GM21737 (cell line): ENCODE results near the gene QSOX1.
"Not testable (repeated sequence)": the region's sequence is repeated elsewhere in the genome, so short reads cannot be mapped to it uniquely, and the experiment has no call there.

Experiments used
- ATAC-seq: cut with Tn5 transposase; IDR thresholded peaks from one replicate; pipeline ENCODE4 v1.9.1; 2021; ENCODE audit warnings: mild to moderate bottlenecking, moderate library complexity; ENCODE audit not compliant: unreplicated experiment

QSOX1 gene, protein sequence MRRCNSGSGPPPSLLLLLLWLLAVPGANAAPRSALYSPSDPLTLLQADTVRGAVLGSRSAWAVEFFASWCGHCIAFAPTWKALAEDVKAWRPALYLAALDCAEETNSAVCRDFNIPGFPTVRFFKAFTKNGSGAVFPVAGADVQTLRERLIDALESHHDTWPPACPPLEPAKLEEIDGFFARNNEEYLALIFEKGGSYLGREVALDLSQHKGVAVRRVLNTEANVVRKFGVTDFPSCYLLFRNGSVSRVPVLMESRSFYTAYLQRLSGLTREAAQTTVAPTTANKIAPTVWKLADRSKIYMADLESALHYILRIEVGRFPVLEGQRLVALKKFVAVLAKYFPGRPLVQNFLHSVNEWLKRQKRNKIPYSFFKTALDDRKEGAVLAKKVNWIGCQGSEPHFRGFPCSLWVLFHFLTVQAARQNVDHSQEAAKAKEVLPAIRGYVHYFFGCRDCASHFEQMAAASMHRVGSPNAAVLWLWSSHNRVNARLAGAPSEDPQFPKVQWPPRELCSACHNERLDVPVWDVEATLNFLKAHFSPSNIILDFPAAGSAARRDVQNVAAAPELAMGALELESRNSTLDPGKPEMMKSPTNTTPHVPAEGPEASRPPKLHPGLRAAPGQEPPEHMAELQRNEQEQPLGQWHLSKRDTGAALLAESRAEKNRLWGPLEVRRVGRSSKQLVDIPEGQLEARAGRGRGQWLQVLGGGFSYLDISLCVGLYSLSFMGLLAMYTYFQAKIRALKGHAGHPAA

DNA sequence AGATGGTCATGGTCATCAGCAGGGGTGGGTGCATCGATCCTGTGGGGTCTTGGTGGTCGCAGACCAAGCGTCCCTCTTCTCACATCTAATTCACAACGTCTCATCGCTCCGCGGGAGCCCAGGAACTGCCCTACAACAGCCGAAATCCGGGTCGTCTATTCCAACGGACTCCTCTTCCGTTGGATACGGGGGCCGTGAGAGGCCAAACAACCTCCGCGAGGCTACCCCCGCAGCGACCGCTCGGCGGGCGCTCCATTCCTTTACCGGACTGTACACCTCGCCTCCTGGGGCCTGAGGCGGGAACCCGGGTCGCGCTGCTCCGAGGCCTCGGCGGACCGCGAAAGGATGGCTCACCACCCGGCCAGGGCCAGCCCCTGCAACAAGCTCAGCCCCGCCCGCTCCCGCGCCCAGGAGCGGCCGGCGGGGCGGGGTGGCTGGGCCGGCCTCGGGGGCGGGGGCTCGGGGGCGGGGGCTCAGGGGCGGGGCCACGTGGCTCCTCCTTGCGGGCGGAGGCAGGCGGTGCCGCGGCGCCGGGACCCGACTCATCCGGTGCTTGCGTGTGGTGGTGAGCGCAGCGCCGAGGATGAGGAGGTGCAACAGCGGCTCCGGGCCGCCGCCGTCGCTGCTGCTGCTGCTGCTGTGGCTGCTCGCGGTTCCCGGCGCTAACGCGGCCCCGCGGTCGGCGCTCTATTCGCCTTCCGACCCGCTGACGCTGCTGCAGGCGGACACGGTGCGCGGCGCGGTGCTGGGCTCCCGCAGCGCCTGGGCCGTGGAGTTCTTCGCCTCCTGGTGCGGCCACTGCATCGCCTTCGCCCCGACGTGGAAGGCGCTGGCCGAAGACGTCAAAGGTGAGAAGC, at the start of gene QSOX1:
Gene QSOX1 (plus strand): TSS at position 545 of the 857 bp plus-strand sequence. CDS start 39 bp downstream, at position 584.
- ATAC-seq = peak; percentile 90

DNA sequence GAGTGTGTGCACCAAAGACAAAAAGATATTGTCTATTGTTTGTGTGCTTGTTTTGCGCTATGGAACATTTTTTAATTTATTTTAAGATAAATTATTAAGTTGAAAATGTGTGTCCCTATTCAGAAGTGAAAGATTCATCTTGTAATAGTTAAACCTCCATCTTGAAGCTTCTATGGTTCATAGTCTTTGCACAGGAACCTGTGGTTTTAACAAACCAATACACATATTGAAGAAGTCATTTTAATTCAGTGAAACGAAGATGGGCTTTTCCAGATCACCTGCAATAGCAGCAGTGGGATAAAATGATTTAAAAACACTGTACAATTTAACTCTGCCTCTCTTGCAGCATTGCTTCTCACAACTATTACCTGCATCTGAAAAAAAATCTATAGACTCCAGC, 42.6 kb upstream of the QSOX1 start:
- ATAC-seq = no peak

- no peak for ATAC-seq
Observed at GRCh38 chr1:180112984-180113647, 41.6 kb upstream of the QSOX1 start.

DNA sequence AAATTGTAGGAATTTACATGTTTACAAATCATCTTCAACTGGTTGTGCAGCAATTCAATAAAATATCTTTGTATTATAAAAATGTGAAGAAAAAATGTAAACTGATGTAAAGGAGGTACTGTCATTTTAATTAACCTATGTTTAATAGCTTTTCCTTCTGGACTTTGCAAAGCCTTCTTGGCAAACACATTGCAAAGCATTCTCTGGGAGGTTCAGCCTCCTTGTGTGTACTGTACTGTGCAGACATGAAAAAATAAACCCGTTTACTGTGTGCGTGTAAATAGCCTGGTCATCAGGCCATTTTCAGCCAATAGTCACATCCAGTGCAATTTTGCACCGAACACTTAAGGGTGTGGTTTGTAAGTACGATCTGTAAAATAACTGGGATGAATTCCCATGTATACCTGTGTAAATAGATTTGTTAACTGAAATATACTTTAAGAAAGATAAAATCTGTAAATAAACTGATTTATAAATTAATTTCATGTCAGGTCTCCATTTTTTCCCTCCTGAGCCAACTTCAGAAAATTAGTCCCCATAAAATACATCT, 40.2 kb upstream of the QSOX1 start:
- ATAC-seq = no peak

- ATAC-seq = no peak
Observed at GRCh38 chr1:180116964-180117763, 37.5 kb upstream of the QSOX1 start.

DNA sequence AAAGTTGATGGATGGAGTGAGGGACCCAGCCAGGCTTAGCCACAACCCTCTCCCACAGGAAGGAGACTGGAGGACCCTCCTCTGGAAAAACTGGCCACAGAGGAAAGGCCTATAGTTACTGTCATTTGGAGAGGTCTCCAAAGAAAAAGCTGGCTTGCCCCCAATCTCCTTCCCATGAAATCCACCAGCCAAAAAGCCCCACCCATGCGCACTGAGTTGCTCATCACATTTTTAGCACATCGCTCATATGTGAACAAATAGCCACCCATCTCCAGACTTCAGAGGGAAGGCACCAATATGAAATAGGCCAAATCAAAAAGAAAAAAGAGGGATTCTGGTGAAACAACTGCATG, 36.9 kb upstream of the QSOX1 start:
- ATAC-seq = no peak

GRCh38 chr1:180119837-180120236, 34.8 kb upstream of the QSOX1 start:
- ATAC-seq = no peak

DNA sequence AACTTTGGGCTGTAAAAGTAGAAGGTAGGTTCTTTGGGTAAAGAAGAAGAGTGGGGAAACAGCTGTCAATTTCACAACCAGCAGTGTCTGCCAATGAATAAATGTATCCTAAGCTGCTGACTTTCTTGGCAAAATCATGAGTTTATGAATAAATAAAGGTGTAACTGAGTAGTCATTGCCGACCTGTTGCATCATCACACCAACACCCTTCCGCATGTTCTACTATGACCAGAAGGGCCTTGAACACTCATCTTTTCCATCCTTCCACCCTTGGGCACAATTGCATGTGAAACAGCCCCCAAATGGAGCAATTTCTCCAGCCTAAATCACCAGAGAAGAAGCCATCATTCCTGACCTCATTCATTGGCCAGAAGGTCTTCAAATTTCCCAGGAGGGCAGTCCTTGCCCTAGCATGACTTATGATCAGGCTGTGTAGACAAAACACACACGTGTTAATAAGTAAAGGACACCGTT, 31.2 kb upstream of the QSOX1 start:
- no peak for ATAC-seq

DNA sequence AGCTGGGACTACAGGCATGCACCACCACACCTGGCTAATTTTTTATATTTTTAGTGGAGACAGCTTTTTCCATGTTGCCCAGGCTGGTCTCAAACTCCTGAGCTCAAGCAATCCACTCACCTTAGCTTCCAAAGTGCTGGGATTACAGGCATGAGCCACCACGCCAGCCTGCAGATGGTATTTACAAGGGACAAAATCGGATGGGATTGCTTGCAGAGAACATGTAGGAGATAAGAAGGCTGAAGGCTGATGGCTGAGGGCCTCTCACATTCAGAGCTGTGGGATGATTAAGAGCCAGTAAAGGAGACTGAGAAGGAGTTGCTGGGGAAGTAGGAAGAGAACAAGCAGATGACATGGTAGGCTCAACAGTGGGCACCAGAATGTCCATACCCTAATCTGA, 24.0 kb upstream of the QSOX1 start:
- no peak for ATAC-seq

DNA sequence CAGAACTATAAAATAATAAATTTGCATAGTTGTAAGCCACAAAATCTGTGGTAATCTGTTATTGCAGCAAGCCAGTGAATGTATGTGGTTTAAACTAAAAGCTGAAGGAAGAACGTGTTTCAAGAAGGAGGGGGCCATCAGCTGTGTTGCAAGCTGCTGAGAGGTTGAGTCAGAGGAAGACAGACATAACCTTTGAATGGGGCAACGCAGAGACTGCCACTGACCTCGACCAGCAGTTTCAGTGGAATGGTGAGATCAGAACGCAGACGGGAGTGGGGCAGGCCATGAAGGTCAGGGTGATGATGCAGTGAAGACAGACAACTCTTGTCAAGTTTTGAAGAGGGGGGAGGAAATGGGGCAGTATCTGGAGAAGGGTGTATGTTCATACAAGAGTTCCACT, 23.2 kb upstream of the QSOX1 start:
- ATAC-seq = no peak

GRCh38 chr1:180133193-180133592, 21.5 kb upstream of the QSOX1 start:
- ATAC-seq = no peak

- not testable (repeated sequence) for ATAC-seq
Observed at GRCh38 chr1:180133688-180134087, 21.0 kb upstream of the QSOX1 start.

- ATAC-seq = no peak
Observed at GRCh38 chr1:180135535-180135934, 19.1 kb upstream of the QSOX1 start.

DNA sequence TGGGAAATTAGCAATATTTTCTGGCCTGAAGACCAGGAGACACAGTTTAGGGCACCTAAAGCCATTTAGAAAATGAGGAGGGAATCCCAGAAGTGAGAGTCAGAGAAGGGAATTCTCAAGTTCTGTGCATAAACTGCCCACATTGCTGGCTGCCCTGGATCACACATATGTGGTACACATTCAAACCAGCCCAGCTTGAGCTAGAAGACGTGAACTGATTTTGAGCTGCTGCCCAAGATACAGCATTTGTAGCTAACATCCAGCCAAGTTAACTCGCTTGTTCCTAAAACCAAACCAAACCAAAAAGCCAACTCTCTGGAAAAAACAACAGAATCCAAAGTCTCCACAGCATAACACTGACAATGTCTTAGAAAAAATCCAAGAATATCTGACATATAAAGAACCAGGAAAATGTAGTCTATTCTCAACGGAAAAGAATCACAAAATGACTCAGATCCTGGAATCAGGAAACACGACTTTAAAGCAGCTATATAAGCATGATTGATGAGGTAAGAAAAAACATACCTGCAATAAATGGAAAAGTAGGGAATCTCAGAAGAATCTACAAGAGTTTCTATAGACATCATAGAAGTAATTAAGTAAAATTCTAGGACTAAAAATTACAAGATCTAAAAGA, 18.2 kb upstream of the QSOX1 start:
- no peak for ATAC-seq

- no peak for ATAC-seq
Observed at GRCh38 chr1:180136968-180137356, 17.7 kb upstream of the QSOX1 start.

- no peak for ATAC-seq
Observed at GRCh38 chr1:180137776-180138175, 16.9 kb upstream of the QSOX1 start.

DNA sequence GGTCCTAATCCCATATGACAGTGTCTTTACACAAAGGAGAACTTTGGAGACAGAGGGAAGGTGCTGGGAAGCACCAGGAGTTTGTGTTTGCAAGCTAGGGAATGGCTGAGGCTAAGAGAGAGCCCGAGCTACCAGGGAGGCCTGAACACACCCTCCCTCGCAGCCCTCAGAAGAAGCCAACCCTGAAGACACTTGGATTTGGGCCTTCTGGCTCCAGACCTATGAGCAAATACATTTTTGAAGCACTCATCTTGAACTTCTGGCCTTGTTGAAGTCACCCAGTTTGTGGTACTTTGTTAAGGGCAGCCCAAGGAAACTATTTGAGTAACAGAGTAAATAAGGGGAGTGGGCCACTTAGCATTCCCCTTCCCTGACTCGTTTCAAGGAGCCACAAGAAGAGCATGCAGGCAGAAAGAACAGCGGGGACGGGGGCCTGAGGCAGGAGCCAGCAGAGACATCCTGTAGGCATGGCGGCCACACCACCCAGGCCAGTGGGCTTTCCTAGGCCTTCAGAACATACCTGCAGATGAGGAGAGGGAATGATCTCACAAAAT, 13.2 kb upstream of the QSOX1 start:
- ATAC-seq = no peak

DNA sequence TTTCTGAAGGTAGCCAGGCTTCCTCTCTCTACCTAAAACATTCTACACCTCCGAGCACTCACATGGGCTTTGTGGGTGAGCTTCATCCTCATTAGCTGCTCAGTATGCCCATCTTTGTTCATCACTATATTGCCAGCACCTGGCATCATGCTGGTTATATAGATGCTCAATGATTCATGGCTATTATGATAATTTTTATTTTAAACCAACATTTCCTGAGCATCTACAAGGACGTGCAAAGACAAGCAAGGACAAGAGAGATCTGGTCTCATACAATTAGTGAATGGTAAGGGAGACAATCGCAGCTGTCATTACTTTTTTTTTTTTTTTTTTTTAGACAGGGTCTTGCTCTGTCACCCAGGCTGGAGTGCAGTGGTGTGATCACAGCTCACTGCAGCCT, 11.3 kb upstream of the QSOX1 start:
- no peak for ATAC-seq
